GM23338 (cell line): ENCODE measurements around the gene CTRB1. TPM values are rescaled to one million over a fixed set of nuclear protein-coding genes. Genes with fewer than 3 reads are reported as not detected.

Experiments used
- ATAC-seq: fragments of 200-7000 bp; cut with Tn5 transposase; 3 replicates; pipeline ENCODE4 v1.9.1; 2020
- DNase-seq: peaks from one replicate; pipeline ENCODE4 v3.0.0-alpha.2; 2015; ENCODE audit warnings: low spot score
- H2AFZ ChIP-seq: fragments of 200-600 bp; sonication (generic); 2 replicates; pipeline ENCODE4 v1.8.0; 2016; ENCODE audit warnings: antibody characterized with exemption, mild to moderate bottlenecking, moderate library complexity
- H3F3A ChIP-seq: fragments of 200-600 bp; sonication (generic); replicated peaks from 2 replicates; pipeline ENCODE4 v1.8.0; 2017; ENCODE audit warnings: antibody characterized with exemption, mixed run types, low read depth
- H3K27ac ChIP-seq: fragments of 200-600 bp; sonication (generic); 2 replicates; pipeline ENCODE4 v1.6.1; 2016; ENCODE audit warnings: low read depth
- H3K27me3 ChIP-seq: fragments of 200-600 bp; sonication (generic); 2 replicates; pipeline ENCODE4 v1.8.0; 2016; ENCODE audit warnings: mild to moderate bottlenecking, mixed run types, moderate library complexity; ENCODE audit not compliant: insufficient read depth
- H3K36me3 ChIP-seq: fragments of 200-600 bp; sonication (generic); 2 replicates; pipeline ENCODE4 v1.8.0; 2016; ENCODE audit warnings: mild to moderate bottlenecking; ENCODE audit not compliant: insufficient read depth
- H3K4me1 ChIP-seq: fragments of 200-600 bp; sonication (generic); 2 replicates; pipeline ENCODE4 v1.8.0; 2016; ENCODE audit warnings: mild to moderate bottlenecking, moderate library complexity; ENCODE audit not compliant: insufficient read depth
- H3K4me2 ChIP-seq: fragments of 200-600 bp; sonication (generic); 2 replicates; pipeline ENCODE4 v1.7.1; 2017; ENCODE audit warnings: mixed run types
- H3K4me3 ChIP-seq: fragments of 200-600 bp; sonication (generic); 2 replicates; pipeline ENCODE4 v1.6.1; 2016; ENCODE audit warnings: mixed run types
- H3K79me2 ChIP-seq: fragments of 200-600 bp; sonication (generic); replicated peaks from 2 replicates; pipeline ENCODE4 v1.8.0; 2017; ENCODE audit warnings: mild to moderate bottlenecking; ENCODE audit not compliant: insufficient read depth
- H3K9me2 ChIP-seq: fragments of 200-600 bp; sonication (generic); 2 replicates; pipeline ENCODE4 v1.8.0; 2017; ENCODE audit not compliant: insufficient read depth
- H4K20me1 ChIP-seq: fragments of 200-600 bp; sonication (generic); replicated peaks from 2 replicates; pipeline ENCODE4 v1.8.0; 2017; ENCODE audit warnings: mild to moderate bottlenecking; ENCODE audit not compliant: insufficient read depth
- H3K27ac Mint-ChIP-seq: 2 replicates; pipeline ENCODE4 v1.8.0; 2020; ENCODE audit warnings: inconsistent platforms, mild to moderate bottlenecking, moderate library complexity, mixed read lengths
- H3K27me3 Mint-ChIP-seq: 3 replicates; pipeline ENCODE4 v1.8.0; 2022; ENCODE audit warnings: low read depth, mild to moderate bottlenecking, moderate library complexity, mixed read lengths, inconsistent platforms; ENCODE audit not compliant: insufficient read depth, poor library complexity
- H3K36me3 Mint-ChIP-seq: 3 replicates; pipeline ENCODE4 v1.8.0; 2021; ENCODE audit warnings: low read depth, mild to moderate bottlenecking, inconsistent platforms, moderate library complexity, mixed read lengths
- H3K4me1 Mint-ChIP-seq: 3 replicates; pipeline ENCODE4 v1.8.0; 2020; ENCODE audit warnings: mild to moderate bottlenecking, inconsistent platforms, mixed read lengths
- H3K4me3 Mint-ChIP-seq: 3 replicates; pipeline ENCODE4 v1.8.0; 2021; ENCODE audit warnings: moderate library complexity, mild to moderate bottlenecking, inconsistent platforms, mixed read lengths
- H3K9me3 Mint-ChIP-seq: 3 replicates; pipeline ENCODE4 v1.8.0; 2020; ENCODE audit warnings: moderate library complexity, mild to moderate bottlenecking, inconsistent platforms, mixed read lengths
- CREB1 ChIP-seq: fragments of 250-450 bp; sonication (Bioruptor Pico); IDR thresholded peaks from 2 replicates; pipeline ENCODE4 v1.5.0; 2020; ENCODE audit warnings: low read depth, mild to moderate bottlenecking, moderate library complexity
- CTCF ChIP-seq, 2 experiments: fragments of 200-600 bp in 1 of 2; sonication (generic) in 1 of 2; conservative IDR thresholded peaks; 2 replicates each; pipeline versions ENCODE4 v1.5.1 to v1.6.1; 2016 to 2017; ENCODE audit warnings: antibody characterized with exemption in 2 of 2, low read depth in 2 of 2, mild to moderate bottlenecking in 2 of 2, moderate library complexity in 1 of 2
- ETS1 ChIP-seq: IDR thresholded peaks from 2 replicates; pipeline ENCODE4 v1.6.1; 2016; ENCODE audit warnings: antibody characterized with exemption
- EZH2 ChIP-seq: fragments of 200-600 bp; sonication (generic); IDR thresholded peaks from one replicate; pipeline ENCODE4 v1.8.0; 2017; ENCODE audit warnings: antibody characterized with exemption, mild to moderate bottlenecking, low read depth; ENCODE audit not compliant: unreplicated experiment
- EZH2phosphoT487 ChIP-seq: fragments of 200-600 bp; sonication (generic); IDR thresholded peaks from one replicate; pipeline ENCODE4 v1.8.1; 2018; ENCODE audit warnings: antibody characterized with exemption; ENCODE audit not compliant: unreplicated experiment
- JUNB ChIP-seq: IDR thresholded peaks from one replicate; pipeline ENCODE4 v1.6.1; 2016; ENCODE audit warnings: antibody characterized with exemption; ENCODE audit not compliant: unreplicated experiment
- NANOG ChIP-seq: IDR thresholded peaks from 2 replicates; pipeline ENCODE4 v1.6.1; 2016; ENCODE audit warnings: antibody characterized with exemption, borderline replicate concordance
- POLR2AphosphoS5 ChIP-seq: IDR thresholded peaks from 2 replicates; pipeline ENCODE4 v1.6.1; 2016; ENCODE audit warnings: antibody characterized with exemption, low read depth
- REST ChIP-seq: IDR thresholded peaks from one replicate; pipeline ENCODE4 v1.6.1; 2018; ENCODE audit warnings: antibody characterized with exemption; ENCODE audit not compliant: unreplicated experiment
- STAT1 ChIP-seq: IDR thresholded peaks from one replicate; pipeline ENCODE4 v1.6.1; 2016; ENCODE audit warnings: antibody characterized with exemption; ENCODE audit not compliant: unreplicated experiment
- ZNF114 ChIP-seq: fragments of 250-450 bp; sonication (Bioruptor Pico); IDR thresholded peaks from 2 replicates; pipeline ENCODE4 v1.5.0; 2020; ENCODE audit warnings: mild to moderate bottlenecking, moderate library complexity
- ZNF331 ChIP-seq: fragments of 250-450 bp; sonication (Bioruptor Pico); IDR thresholded peaks from 2 replicates; pipeline ENCODE4 v1.5.0; 2020; ENCODE audit warnings: low read depth, mild to moderate bottlenecking, moderate library complexity
- ZNF462 ChIP-seq: fragments of 250-450 bp; sonication (Bioruptor Pico); IDR thresholded peaks from 2 replicates; pipeline ENCODE4 v1.5.0; 2020; ENCODE audit warnings: mild to moderate bottlenecking, moderate library complexity
- polyA plus RNA-seq: library from polyadenylated mRNA; unstranded; fragments of >200 nt; fragmentation: Nextera tagmentation; extraction: Ambion mirVana; gene quantifications from 2 replicates; pipeline ENCODE4 v1.2.1, GENCODE V29; 2016
- total RNA-seq: library from RNA; depleted of rRNA; stranded (reverse); fragments of >200 nt; shearing (Covaris generic); gene quantifications from 2 replicates; pipeline ENCODE4 v1.2.3, GENCODE V29; 2014

The CTRB1 gene
- total and polyA plus RNA-seq, 2 experiments from 2014 or later: not detected

GRCh38 chr16:75216576-75216975 lies 2.2 kb upstream of the CTRB1 start:
- no peaks in the 10 kb centered on the region for H3K27me3 ChIP-seq
- H3K36me3 ChIP-seq: no peaks in the 10 kb centered on the region
- no peaks in the 10 kb centered on the region for H3K4me1 ChIP-seq
- H3F3A ChIP-seq: no peaks in the 10 kb centered on the region
- H3K9me3 Mint-ChIP-seq: no peaks in the 10 kb centered on the region; the same call in 2 of the 3 replicates
- H2AFZ ChIP-seq: no peak overlapping the region
- peaks cover 4% of the 10 kb centered on the region for H3K27me3 Mint-ChIP-seq
- H4K20me1 ChIP-seq: no peaks in the 10 kb centered on the region
- no peak overlapping the region for H3K27ac Mint-ChIP-seq
- no peaks in the 10 kb centered on the region for H3K79me2 ChIP-seq
- no peak overlapping the region for H3K4me3 Mint-ChIP-seq
- TF ChIP-seq ZNF462 (CRISPR knock-in tag) (no peak), EZH2phosphoT487 (no peak), JUNB (no peak), NANOG (no peak), EZH2 (no peak), CREB1 (CRISPR knock-in tag) (no peak), CTCF (conservative IDR thresholded peaks at IDR 0.05; ENCODE audit: low read depth in 2 of 2) (no peak), POLR2AphosphoS5 (no peak), ZNF331 (CRISPR knock-in tag) (no peak), ETS1 (no peak), REST (no peak), STAT1 (no peak), ZNF114 (CRISPR knock-in tag) (no peak)
- H3K4me1 Mint-ChIP-seq: 0 out of 3 replicates have a peak, but pooled peaks cover 3% of the 10 kb centered on the region
- no peak for DNase-seq
- no peak overlapping the region for H3K4me3 ChIP-seq
- H3K27ac ChIP-seq: no peak overlapping the region
- H3K9me2 ChIP-seq: no peaks in the 10 kb centered on the region
- H3K36me3 Mint-ChIP-seq: no peaks in the 10 kb centered on the region
- no peak for ATAC-seq
- no peak overlapping the region for H3K4me2 ChIP-seq
